GM19468 (cell line): ENCODE measurements around the gene SAPCD2.
"Not testable (repeated sequence)": the region's sequence is repeated elsewhere in the genome, so short reads cannot be mapped to it uniquely, and the experiment has no call there.

Experiments used
- ATAC-seq: cut with Tn5 transposase; IDR thresholded peaks from one replicate; pipeline ENCODE4 v1.9.1; 2021; ENCODE audit warnings: mild to moderate bottlenecking, moderate library complexity, moderate number of reproducible peaks; ENCODE audit not compliant: unreplicated experiment; ENCODE audit errors: extremely low read depth

SAPCD2 gene, protein sequence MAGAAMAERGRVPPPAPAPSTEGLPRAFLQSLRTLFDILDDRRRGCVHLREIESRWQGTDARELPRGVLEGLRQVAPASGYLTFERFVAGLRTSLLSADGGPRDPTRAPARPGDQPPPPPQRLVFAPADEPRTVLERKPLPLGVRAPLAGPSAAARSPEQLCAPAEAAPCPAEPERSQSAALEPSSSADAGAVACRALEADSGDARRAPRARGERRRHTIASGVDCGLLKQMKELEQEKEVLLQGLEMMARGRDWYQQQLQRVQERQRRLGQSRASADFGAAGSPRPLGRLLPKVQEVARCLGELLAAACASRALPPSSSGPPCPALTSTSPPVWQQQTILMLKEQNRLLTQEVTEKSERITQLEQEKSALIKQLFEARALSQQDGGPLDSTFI

DNA sequence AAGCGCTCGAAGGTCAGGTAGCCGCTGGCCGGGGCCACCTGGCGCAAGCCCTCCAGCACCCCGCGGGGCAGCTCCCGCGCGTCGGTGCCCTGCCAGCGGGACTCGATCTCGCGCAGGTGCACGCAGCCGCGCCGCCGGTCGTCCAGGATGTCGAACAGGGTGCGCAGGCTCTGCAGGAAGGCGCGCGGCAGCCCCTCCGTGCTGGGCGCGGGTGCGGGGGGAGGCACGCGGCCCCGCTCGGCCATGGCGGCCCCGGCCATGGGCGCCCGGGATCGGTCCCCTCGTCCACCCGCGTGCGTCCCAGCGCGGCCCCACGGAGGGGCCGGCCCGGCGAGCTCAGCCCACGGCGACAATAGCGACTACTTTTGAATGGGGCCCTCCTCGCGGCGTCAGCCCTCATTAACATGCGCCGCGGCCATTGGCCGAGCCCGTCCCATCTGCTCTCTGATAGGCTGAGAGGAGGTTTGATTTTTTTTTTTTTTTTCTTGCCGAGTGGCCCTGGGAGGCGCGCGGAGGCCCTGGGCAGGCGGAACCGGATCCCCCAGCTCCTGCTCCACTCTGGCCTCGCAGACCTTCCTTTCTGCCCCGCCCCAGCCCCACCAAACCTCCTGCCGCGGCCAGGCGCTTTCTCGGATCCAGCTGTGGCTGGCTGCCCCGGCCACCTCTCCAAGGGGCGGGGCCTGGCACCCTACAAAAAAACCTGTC, at the start of gene SAPCD2:
Gene SAPCD2 (minus strand): TSS at position 357 of the 705 bp plus-strand sequence. CDS start 97 bp downstream, at position 260.
- ATAC-seq, result peak; percentile 64

DNA sequence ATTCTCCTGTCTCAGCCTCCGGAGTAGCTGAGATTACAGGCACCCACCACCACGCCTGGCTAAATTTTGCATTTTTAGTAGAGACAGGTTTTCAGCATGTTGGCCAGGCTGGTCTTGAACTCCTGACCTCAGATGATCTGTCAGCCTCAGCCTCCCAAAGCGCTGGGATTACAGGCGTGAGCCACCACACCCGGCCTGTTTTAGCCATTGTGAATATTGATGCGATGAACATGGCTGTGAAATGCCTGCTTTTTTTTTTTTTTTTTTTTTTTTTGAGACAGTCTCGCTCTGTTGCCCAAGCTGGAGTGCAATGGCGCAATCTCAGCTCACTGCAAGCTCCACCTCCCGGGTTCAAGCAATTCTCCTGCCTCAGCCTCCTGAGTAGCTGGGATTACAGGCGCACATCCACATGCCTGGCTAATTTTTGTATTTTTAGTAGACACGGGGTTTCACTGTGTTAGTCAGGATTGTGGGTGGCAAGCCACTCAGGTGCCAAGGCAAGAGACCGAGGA, 47.8 kb upstream of the SAPCD2 start:
- ATAC-seq, result not testable (repeated sequence)

DNA sequence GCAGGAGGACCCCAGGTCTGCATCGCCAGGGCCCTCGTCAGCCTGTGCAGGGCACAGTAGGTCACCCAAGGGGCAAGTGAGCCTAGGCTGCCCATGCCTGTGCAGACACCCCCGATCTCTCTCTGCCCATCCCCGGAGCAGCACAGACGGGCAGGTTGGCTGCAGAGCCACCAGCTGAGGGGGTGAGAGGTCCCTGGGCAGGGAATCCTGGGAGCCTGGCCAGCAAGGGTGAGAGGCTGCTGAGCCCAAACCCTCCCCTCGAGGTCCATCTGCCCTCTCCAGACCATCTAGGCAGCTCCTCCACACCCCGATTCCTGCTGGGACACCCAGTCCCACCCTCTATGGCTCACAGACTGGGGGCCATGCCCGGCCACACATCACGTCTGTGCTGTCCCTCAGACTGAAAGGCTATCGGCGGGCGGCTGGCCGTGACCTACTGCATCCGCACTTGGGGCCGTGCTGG, 46.9 kb upstream of the SAPCD2 start:
- ATAC-seq, result no peak

DNA sequence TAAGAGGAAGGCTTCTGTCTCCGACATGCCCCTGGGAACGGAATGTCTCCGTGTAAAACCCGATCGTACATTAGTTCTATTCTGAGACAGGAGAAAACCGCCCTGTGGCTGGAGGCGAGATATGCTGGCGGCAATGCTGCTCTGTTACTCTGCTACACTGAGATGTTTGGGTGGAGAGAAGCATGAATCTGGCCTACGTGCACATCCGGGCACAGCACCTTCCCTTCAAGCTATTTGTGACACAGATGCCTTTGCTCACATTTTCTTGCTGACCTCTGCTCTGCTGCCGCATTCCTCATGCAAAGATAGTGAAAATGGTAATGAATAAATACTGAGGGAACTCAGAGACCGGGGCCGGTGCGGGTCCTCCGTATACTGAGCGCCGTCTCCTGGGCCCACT, 46.4 kb upstream of the SAPCD2 start:
- no peak for ATAC-seq

DNA sequence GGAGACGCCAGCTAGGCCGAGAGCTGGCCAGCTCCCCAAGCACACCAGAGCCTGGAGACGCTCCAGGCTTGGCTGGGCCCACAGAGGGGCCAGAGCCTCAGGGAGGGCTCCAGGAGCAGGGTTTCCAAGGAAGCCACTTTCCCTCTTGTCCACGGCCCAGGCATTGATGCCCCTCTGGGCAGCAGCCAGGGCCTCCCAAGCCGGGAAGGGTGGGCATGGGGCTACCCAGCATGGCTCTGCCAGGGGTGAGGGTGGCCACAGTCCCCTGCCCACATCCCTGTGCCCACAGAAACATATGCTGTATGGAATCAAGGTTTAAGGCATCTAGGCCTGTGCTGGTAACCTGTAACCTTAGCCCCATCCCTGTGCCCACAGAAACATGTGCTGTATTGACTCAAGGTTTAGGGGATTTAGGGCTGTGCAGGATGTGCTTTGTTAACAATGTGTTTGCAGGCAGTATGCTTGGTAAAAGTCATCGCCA, 45.7 kb upstream of the SAPCD2 start:
- ATAC-seq, result no peak

DNA sequence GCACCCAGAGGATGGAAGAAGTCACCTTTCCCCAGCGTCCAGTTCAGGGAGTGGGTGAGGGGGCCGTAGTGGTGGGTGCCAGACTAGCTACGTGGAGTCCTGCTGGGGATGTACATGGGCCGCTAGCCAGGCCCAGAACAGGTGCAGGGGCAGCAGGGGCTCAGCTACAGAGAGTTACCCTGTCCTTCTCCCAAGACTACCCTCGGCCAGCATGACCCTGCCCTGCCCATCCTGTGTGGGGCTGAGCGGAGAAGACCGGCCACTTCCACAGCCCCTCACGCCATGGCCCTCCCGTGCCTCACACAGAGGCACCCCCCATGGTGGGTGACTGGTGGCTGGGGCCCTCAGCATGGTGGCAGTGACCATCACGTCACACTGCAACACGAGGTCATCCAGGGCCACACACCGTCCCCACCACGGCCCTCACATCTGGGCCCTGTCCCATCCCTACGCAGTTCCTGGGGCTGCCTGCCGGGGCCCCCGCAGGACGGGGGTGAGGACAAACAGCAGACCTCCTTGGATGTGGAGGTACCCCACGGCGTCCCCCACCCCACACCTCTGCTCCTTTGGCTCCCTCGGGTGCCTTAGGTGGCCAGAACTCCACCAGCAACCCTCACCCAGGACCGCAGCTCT, 45.2 kb upstream of the SAPCD2 start:
- no peak for ATAC-seq

DNA sequence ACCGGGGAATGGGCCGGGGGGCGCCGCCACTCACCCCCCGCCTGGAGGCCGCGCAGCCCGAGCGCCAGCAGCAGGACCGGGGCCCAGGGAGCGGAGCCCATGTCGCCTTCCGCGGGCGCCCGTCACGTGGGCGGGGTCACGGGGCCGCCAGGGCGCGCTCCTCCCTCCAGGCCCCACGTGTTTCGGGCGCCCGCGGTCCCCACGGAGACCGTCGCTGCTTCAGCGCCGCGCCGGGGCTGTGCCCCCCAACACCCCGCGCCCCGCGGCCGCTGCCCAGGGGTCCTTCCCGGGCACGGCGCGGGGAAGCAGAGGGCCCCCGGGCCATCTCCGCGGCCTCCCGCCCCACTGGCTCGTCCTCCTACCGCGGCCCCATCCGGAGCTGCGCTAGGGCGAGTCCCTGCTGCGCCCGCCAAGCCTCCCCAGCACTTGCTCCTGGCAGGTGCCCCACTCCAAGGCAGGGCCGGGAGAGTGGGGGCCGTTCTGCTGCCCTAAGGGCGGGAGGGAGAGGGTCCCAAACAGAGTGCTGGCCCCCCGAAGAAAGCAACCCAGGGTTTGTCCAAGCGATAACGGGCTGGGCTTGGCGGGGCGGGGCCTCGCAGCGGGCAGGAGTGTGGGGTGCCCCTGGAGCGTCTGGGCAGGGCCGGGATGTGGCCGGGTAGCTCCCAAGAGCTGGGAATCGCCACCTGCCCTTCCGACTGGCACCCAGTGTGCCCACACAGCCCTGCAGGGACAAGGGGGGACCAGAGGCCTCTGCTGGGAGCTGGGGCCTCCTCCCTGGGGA, 44.4 kb upstream of the SAPCD2 start, which contains the start of gene DPP7:
Gene DPP7 (minus strand): TSS at position 121 of the 781 bp plus-strand sequence. CDS start 20 bp downstream, at position 101.
- peak; percentile 49 for ATAC-seq

DNA sequence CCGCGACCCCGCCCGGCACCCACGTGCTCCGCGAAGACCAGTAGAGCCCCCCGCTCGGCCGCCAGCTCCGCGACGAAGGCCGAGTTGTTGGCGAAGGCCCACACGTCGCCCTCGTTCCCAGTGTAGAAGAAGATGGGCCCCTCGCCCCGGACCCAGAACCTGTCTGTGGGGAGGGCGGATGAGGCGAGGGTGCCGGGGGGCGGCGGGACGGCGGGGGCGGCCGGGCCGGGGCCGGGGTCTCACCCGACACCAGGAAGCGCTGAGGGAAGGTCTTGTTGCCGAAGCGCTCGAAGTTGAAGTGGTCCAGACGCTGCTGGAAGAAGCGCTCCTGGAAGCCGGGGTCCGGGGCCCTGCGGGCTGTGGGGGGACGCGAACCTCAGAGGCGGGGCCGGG, 43.9 kb upstream of the SAPCD2 start:
- ATAC-seq, result no peak

DNA sequence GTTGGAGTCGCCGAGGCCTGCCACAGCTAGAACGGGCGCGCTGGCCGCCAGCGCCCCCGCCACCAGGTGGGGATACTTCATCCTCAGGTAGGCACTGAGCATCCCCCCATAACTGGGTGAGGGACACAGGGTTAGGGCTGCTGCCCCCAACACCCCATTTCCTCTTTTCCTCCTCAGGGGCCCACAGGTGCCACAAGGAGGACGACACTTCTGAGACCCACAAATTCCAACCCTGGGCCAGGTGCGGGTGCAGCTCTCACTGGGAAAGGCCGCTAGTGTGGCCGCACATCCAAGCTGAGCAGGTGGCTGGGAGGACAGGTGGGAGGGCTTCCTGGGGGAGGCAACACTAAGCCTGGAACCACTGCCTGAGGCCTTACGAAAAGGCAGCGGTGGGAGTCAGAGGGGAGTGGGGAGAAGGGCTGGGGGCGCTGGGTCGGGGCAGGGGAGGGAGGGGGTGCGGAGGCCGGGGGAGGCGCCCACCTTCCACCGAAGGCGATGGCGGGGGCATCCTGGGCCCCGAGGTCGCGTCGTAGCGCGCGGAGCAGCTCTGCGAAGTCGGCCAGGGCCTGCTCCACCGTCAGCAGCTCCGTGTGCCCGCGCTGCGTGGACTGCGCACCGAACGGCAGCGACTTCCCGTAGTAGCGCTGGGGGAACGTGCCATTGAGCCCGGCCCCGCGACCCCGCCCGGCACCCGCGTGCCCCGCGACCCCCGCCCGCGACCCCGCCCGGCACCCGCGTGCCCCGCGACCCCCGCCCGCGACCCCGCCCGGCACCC, 43.2 kb upstream of the SAPCD2 start:
- ATAC-seq, result no peak

DNA sequence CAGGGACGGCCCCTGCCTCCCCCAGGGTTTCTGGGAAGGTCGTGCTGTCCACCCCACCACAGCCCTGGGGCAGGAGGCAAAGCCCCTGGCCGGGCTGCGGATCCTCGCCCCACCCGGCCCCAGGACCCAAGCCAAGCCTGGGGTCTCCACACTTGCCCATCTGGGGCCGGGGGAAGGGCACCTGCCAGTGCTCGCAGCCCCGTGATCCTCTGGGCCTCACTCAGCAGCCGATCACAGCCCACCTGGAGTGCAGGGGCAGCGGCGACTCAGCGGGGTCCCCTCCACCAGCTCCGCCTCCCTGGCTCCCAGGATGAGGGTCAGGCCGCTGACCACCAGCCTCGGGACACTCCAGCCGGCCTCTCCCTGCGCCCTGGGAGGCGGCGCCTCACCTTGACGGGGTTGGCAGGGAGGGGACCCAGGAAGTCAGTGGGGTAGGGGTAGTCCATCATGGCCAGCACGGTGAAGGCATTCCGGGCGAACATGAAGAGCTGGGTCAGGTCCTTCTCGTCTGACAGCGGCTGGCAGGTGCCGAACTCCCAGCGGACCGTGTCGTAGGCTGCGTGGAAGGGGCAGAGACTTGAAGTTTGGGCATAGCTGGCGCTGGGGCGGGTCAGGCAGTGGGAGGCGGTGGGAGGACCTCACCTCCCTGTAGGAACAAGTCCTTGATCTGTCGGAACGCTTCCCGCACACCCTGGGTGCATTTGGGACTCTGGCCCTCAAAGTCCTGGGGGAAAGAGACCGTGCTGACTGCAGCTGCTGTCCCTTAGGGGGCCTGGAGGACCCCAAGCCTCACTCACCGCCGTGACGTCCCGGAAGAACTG, 42.4 kb upstream of the SAPCD2 start:
- ATAC-seq, result no peak

DNA sequence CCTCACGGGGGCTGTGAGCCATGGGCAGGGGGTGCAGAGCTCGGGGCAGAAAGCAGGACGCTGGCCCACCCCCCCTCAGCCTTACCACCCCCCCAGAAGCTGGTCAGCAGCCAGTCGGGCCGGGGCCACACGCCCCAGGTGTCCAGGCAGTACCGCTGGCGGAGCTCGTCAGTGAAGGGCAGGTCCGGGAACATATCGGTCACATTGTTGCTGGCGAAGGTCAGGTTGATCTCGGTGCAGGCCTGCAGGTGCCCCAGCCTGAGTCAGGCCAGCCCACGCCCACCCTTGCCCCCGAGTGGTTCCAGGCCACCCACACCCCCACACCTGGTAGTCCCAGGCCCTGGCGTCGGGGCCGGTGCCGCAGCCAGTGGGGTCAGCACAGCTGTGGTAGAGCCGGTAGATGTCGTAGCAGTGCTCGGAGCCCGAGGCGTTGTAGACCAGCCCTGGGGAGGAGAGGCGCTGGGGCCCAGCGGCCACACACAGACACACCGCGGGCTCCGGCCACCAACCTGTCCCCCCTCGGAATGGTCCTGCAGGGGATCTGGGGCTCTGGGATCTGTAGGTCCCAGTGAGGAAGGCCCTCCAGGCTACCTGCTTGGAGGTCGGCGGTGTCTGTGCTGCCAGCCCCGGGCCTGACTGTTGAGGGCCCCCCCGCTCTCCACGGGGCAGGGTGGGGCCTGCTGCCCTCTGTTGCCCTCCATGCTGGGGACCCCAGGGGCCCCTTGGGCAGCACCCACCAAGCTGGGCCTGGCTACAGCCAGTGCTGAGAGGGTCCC, 41.6 kb upstream of the SAPCD2 start:
- no peak for ATAC-seq

DNA sequence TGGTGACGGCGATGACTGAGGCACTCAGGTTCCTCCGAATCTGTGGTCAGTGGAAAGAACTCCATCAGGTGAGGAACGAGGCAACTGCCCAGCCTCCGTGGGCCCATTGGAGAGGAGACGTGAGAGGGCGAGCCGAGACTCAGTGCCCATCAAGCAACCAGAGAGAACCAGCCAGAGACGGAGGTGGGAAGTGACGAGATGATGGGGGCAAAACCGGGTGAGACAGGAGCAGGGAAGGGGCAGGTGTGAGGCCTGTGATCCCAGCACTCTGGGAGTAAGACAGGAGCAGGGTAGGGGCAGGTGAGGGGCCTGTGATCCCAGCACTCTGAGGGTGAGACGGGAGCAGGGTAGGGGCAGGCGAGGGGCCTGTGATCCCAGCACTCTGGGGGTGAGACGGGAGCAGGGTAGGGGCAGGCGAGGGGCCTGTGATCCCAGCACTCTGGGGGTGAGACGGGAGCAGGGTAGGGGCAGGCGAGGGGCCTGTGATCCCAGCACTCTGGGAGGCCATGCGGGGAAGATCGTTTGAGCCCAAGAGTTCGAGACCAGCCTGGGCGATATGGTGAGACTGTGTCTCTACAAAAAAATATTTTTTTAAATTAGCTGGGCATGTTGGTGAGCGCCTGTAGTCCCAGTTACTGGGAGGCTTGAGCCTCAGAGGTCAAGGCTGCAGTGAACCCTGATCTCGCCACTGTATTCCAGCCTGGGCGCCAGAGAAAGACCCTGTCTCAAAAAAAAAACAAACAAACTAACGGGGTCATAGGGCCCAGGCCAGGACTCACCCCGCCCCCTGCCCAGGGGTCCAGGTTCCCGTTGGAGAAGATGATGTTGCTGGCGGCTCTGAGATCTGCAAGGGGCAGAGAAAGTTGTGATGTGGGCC, 40.8 kb upstream of the SAPCD2 start:
- no peak for ATAC-seq

DNA sequence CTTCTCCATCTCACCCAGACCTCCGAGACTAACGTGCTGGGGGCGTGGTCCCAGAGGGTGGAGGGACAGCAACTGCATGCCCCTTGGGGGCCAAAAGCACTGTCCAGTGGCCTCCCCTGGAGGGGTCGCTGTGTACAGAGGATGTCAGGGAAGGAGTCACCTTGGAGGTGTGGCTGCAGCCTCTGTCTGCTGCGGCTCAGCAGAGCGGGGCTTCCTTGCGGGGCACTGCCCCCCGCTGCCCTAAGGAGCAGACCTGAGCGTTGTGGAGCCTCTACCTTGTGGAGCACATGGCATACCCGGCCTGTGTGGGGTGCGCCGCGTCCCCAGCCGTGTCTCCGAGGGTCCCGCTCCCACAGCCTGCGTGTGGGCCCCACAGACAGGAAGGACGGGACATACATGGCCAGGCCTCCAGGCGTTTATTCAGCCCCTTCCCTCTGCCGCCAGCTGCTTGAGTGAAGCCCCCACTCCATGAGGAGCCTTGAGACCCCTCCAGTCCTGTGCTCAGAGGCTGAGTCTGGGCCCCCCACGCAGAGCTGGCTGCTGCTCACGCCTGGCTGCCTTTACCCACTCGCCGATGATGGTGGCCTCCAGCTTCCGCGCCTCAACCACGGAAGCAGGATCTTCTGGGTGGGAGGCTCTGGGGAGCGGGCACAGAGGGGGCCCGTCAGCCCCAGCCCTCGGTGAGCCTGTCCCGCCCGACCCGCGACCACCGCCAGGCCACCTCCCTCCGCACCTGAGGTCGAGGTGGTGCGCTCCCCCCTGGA, 40.0 kb upstream of the SAPCD2 start:
- no peak for ATAC-seq

DNA sequence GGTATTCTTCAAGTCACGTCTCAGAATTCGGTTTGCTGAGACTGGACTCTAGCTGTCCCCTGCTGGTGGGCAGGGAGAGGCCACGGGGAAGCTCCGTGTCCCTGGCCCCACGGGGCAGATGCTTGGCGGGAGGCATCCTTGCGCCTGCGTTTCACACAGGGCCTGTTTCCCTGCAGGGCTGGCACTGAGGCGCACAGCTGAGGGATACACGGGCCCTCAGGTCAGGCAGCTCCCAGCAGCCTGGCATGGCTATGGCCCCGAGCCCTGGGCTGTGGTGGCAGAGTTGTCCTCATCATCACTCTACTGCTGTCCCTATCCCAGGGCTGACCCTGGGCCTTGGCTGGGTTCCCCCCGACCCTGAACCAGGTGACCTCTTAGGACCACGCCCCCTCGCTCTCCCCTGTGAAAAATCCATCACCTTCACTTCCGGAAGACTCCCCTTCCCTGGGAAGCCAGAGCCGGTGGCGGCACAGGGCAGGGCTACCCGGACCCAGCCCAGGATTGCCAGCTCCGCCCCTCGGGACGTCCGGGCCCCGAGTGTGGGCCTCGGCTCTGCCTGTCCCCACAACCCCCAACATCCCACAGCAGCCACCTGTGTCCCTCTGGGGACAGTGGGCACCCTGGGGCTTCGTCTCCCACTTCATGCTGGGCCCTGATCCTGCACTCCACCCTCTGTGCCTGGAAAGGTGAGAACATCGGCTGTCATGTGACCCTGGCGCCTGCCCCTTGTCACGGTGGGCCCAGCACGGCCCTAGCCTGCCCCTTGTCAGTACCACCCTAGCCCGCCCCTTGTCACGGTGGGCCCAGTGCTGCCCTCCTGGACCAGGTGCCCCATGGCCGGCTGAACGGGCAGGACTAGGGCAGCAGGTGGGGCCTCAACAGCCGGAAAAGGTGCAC, 39.1 kb upstream of the SAPCD2 start:
- no peak for ATAC-seq
